ENCODE data around the gene EPAS1. TPM values are rescaled to one million over a fixed set of nuclear protein-coding genes. Genes with fewer than 3 reads are reported as not detected.

The EPAS1 gene
- total RNA-seq, 1 experiment from 2014 or later: 106 TPM

DNA sequence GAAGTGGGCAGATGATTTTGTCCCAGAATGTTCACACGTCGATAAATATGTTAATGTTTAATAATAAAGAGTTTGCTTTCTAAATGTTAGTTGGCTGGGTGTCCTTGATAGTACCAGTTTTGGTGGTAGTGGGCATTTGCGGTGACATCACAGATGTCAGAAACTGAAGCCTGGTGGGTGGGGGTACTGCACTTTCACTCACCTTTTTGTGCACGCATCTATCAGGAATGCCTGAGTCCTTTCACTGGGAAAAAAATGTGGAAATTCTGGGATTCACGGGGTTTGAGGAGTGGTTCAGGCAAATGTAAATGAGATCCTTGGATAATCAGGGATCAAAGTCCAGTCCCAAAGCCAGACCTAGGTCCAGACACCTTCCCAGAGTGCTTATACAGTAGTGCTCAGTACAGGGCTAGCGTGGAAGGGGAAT is 3.2 kb downstream of the EPAS1 start:
- no peak for TF ChIP-seq SIN3A (IDR thresholded peaks at IDR 0.05; ENCODE audit: borderline replicate concordance, insufficient read depth, low read depth, low read length)
- TF ChIP-seq, protein P1, sequence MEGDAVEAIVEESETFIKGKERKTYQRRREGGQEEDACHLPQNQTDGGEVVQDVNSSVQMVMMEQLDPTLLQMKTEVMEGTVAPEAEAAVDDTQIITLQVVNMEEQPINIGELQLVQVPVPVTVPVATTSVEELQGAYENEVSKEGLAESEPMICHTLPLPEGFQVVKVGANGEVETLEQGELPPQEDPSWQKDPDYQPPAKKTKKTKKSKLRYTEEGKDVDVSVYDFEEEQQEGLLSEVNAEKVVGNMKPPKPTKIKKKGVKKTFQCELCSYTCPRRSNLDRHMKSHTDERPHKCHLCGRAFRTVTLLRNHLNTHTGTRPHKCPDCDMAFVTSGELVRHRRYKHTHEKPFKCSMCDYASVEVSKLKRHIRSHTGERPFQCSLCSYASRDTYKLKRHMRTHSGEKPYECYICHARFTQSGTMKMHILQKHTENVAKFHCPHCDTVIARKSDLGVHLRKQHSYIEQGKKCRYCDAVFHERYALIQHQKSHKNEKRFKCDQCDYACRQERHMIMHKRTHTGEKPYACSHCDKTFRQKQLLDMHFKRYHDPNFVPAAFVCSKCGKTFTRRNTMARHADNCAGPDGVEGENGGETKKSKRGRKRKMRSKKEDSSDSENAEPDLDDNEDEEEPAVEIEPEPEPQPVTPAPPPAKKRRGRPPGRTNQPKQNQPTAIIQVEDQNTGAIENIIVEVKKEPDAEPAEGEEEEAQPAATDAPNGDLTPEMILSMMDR (IDR thresholded peaks at IDR 0.05): no peak
- TF ChIP-seq, protein P2, sequence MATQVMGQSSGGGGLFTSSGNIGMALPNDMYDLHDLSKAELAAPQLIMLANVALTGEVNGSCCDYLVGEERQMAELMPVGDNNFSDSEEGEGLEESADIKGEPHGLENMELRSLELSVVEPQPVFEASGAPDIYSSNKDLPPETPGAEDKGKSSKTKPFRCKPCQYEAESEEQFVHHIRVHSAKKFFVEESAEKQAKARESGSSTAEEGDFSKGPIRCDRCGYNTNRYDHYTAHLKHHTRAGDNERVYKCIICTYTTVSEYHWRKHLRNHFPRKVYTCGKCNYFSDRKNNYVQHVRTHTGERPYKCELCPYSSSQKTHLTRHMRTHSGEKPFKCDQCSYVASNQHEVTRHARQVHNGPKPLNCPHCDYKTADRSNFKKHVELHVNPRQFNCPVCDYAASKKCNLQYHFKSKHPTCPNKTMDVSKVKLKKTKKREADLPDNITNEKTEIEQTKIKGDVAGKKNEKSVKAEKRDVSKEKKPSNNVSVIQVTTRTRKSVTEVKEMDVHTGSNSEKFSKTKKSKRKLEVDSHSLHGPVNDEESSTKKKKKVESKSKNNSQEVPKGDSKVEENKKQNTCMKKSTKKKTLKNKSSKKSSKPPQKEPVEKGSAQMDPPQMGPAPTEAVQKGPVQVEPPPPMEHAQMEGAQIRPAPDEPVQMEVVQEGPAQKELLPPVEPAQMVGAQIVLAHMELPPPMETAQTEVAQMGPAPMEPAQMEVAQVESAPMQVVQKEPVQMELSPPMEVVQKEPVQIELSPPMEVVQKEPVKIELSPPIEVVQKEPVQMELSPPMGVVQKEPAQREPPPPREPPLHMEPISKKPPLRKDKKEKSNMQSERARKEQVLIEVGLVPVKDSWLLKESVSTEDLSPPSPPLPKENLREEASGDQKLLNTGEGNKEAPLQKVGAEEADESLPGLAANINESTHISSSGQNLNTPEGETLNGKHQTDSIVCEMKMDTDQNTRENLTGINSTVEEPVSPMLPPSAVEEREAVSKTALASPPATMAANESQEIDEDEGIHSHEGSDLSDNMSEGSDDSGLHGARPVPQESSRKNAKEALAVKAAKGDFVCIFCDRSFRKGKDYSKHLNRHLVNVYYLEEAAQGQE (IDR thresholded peaks at IDR 0.05; ENCODE audit: insufficient read depth in 1 of 2, low read depth in 2 of 2, low read length in 1 of 2): no peak
- no peak for TF ChIP-seq TCF7L2 (IDR thresholded peaks at IDR 0.05; ENCODE audit: low read depth, low read length)
- no peak for TF ChIP-seq POLR2AphosphoS5 (IDR thresholded peaks at IDR 0.05; ENCODE audit: low read depth, low read length)
- DNase-seq (ENCODE audit: low read depth, low spot score) (no peak), ATAC-seq (no peak)
- ChIA-PET CTCF (no interaction called here), POLR2A (no interaction called here)
- no peaks in the 10 kb centered on the region for H3K36me3 ChIP-seq (ENCODE audit: control insufficient read depth, insufficient read depth, low read length)
- intact Hi-C loops (cut with micrococcal nuclease; ENCODE audit: unreplicated experiment): loop anchor here (5.0 kb wide), 1 partner anchor 238 kb away; no protein-coding TSS in a partner anchor
- H3K4me3 ChIP-seq (ENCODE audit: low read depth in 2 of 2, low read length in 2 of 2): peak overlapping the region; percentile 89 to 92
- peak overlapping the region; percentile 89 for H3K27ac ChIP-seq (ENCODE audit: low read length)
- no TSS peak for BruUV-seq (replicated peaks)
- peaks cover 51% of the 10 kb centered on the region for H3K4me1 ChIP-seq (ENCODE audit: control insufficient read depth, insufficient read depth, low read length)
- H3K27me3 ChIP-seq (ENCODE audit: control insufficient read depth, insufficient read depth, low read length): no peaks in the 10 kb centered on the region
- in situ Hi-C loops (cut with HindIII; ENCODE audit: low pct_unique_long_range_greater_than_20kb, low sequenced_read_pairs): no loop called here
- no peaks in the 10 kb centered on the region for H3K9me3 ChIP-seq (ENCODE audit: control insufficient read depth, insufficient read depth, low read depth, low read length)

DNA sequence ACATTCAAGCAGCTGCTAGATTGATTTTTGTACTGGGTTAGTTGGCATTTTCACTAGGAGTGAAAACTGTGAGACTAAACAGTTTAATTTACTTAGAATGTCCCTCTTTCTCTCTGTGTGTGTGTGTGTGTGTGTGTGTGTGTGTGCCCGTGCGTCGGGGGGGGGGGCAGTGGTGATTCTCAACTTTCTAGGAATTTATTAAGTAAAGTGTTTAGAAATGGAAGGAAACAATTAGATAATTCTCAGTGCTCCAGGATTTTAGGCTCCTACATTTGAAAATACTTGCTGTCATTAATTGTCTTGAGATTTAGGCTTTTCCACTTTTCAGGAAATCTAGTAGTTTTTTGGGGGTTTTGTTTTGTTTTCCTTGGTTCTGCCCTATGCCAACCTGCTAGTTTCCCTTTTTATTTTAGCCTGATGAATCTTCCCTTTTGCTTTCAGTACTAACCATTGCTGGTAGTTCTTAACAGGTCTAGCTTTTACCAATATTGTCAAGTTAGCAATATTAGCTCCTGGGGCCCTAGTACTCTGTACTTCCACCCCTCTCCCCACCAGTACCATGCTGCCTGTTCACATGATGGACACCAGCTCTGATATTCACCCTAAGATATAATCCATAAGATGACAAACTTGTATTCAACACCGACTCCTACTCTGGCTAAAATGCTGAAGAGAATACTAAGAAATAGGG is 4.9 kb downstream of the EPAS1 start:
- H3K27ac ChIP-seq (ENCODE audit: low read length): peak overlapping the region; percentile 89
- intact Hi-C loops (cut with micrococcal nuclease; ENCODE audit: unreplicated experiment): loop anchor here (5.0 kb wide), 1 partner anchor 240 kb away; no protein-coding TSS in a partner anchor
- POLR2A ChIA-PET: interaction anchor here (0.6 kb wide), 1 partner anchor 35 kb away, joined by 4 read pairs; no protein-coding TSS in a partner anchor

More for the DNA sequence above, 4.9 kb downstream of the EPAS1 start:
- no peaks in the 10 kb centered on the region for H3K27me3 ChIP-seq (ENCODE audit: control insufficient read depth, insufficient read depth, low read length)
- peaks cover 68% of the 10 kb centered on the region for H3K4me1 ChIP-seq (ENCODE audit: control insufficient read depth, insufficient read depth, low read length)
- H3K36me3 ChIP-seq (ENCODE audit: control insufficient read depth, insufficient read depth, low read length): no peaks in the 10 kb centered on the region
- DNase-seq (ENCODE audit: low read depth, low spot score) (no peak), ATAC-seq (no peak)
- H3K9me3 ChIP-seq (ENCODE audit: control insufficient read depth, insufficient read depth, low read depth, low read length): no peaks in the 10 kb centered on the region
- TF ChIP-seq, protein P1 (IDR thresholded peaks at IDR 0.05): no peak
- TF ChIP-seq, protein P2 (IDR thresholded peaks at IDR 0.05; ENCODE audit: insufficient read depth in 1 of 2, low read depth in 2 of 2, low read length in 1 of 2): no peak
- no peak for TF ChIP-seq TCF7L2 (IDR thresholded peaks at IDR 0.05; ENCODE audit: low read depth, low read length)
- CTCF ChIA-PET: interaction anchor here (0.7 kb wide), 1 partner anchor 157 kb away, joined by 6 read pairs; no protein-coding TSS in a partner anchor
- in situ Hi-C loops (cut with HindIII; ENCODE audit: low pct_unique_long_range_greater_than_20kb, low sequenced_read_pairs): no loop called here
- peak overlapping the region in 1 of 2 experiments; percentile 28; a peak in 1 of 4 replicates for H3K4me3 ChIP-seq (ENCODE audit: low read depth in 2 of 2, low read length in 2 of 2)
- no TSS peak for BruUV-seq (replicated peaks)

All from Panc1 (cell line).